Fibroblast of skin of left quadriceps (primary cell): ENCODE measurements around the gene GPRC5B.
A peak's percentile ranks its signal among the peaks of the same experiment; 100 is the strongest.

Source experiments
- DNase-seq, 2 experiments: peaks; one replicate each; pipeline ENCODE4 v3.0.0-alpha.2; 2013; ENCODE audit warnings: low read depth in 2 of 2

The GPRC5B gene

DNA sequence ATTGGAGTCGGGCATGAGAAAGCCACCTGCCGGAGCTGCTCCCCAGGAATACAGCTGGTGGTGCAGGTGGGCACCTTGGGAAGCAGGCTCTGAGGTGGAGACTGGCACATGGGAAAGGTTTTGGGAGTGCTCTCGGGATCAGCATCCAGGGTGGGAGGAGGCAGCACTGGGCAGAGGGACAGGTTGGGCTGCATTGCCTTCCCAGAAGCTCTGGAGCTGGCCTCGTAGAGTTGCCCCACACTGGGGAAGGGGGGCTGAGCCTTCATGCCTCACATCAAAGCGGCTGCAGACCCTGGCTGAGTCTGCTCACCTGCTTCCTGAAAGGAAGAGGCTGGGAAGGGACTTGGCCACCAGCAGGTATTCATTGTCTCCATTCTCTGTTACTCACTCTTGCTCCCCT lies 13.5 kb upstream of the GPRC5B start:
- no peak for DNase-seq

DNA sequence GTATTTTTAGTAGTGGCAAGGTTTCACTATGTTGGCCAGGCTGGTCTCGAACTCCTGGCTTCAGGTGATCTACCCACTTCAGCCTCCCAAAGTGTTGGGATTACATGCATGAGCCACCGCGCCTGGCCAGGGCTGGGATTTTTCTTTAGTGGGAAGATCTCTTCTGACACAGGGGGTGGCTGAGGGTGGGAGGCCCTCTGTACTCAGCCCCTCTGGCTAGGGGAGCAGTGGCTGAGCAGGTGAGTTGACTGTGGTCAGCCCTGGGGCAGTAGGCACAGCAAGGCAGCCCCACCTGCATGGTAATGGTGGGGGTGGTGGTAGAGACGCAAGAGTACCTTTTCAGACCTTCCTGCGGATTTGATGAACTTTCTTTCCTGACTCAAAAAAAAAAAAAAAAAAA lies 12.3 kb upstream of the GPRC5B start:
- DNase-seq = no peak

- DNase-seq = no peak
Measured at GRCh38 chr16:19894586-19894985, 9.9 kb upstream of the GPRC5B start.

DNA sequence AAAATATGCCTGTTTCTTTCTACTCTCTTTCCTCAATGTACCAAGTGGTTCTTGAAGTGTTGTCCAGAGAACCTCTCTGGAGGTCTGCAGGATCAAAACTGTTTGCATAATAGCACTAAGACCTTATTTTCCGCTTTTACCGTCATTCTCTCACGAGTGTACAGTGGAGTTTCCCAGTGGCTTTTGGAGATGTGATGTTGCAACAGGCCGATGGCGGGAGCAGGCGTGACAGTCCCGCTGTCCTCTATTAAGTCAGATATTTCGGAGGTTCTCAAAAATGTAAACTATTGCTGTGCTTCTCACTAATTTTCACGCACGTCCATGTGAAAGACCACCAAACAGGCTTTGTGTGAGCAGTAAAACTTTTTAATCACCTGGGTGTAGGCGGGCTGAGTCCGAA lies 8.3 kb upstream of the GPRC5B start:
- no peak for DNase-seq

GRCh38 chr16:19890901-19891300 lies 6.3 kb upstream of the GPRC5B start:
- no peak for DNase-seq

GRCh38 chr16:19888834-19889233 lies 4.2 kb upstream of the GPRC5B start:
- no peak for DNase-seq

DNA sequence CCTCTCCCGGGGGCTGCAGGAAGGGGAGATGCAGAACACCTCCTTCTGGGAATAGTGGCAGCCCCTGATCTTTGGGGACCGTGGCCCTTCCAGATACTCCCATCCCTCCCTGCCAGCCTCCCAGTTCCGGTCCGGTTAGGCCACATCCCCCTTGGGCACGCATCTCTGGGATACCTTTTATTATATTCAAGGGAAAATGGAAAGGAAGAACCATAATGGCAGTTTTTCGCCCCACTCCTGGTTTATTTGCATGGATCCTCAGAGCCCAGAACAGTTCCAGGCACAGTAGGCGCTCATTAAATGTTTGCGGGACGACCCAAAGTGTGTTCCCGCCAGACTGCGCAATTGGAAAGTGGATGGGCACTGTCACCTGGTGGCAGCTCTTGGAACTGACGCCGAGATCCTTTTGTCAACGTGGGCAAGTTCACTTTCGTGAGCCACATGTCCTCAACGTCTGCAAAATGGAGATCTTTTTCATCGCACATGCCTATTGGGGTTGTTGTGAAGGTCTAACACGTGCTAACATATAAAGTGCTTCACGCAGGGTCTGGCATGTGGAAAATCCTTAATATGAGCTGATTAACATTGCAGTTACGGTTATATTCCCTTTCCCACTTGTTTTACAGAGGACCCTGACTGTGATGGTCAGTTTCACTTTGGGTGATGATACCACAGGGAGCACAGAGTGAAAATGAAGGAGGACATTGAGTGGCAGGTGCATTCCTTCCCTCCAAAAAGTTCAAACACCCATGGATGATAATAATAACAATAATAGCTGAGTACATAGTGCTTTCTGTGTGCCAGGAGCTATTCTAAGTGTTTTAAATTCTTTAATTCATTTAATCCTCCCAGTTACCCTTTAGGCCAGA lies 1.7 kb upstream of the GPRC5B start:
- DNase-seq = peak; percentile 37 to 46

DNA sequence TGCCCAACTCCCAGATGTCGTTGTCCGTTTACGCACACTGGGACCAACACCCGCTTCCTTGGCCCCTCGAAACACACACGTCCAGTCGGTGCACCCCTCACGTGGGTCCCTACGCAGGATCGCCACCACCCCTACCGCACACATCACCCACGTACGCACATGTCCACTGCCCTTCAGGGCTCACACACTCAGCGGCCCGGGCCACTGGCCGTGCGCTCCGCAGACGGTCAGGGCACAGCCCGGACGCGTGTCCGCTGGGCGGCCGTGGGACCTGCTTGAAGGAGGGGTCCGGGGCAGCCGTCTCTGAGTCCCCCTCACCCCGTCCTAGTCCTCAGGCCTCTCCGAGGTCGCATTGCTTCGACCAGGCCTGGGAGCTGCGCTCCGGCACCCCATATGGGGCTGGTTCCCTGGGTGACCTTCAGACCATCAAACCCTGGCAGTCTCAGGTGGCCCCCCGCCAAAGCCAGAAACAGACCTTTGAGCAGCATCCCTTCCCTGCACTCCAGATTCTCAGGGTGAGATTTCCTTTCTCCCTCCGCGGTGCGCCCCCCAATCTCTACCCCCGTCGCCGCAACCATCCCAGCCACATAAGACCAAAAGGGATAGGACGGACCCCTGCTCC lies 914 bp upstream of the GPRC5B start:
- DNase-seq = no peak

DNA sequence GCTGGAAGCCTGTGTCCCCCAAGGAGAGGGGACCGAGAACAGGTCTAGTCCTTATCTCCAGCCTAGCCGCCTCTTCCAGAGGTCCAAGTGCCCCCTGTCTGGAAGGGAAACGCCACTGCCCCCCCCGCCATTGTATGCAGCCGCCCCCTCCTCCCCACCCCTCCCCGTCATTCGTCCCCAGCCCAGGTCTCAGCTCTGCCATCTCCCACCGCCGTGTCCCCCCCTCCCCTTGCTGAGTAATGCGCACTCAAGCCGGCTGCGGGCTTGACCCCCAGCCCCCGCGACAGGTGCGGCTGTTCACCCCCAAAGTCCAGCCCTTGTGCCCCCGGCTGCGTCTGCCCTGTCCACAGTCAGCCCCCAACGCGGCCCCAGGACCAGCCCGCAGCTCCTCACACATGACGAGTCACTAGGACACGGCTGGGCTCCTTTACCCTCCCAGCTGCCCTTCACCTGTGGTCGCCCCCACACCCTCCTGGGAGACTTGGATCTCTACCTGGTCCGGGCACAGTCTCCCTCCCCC lies 622 bp downstream of the GPRC5B start:
- no peak for DNase-seq

DNA sequence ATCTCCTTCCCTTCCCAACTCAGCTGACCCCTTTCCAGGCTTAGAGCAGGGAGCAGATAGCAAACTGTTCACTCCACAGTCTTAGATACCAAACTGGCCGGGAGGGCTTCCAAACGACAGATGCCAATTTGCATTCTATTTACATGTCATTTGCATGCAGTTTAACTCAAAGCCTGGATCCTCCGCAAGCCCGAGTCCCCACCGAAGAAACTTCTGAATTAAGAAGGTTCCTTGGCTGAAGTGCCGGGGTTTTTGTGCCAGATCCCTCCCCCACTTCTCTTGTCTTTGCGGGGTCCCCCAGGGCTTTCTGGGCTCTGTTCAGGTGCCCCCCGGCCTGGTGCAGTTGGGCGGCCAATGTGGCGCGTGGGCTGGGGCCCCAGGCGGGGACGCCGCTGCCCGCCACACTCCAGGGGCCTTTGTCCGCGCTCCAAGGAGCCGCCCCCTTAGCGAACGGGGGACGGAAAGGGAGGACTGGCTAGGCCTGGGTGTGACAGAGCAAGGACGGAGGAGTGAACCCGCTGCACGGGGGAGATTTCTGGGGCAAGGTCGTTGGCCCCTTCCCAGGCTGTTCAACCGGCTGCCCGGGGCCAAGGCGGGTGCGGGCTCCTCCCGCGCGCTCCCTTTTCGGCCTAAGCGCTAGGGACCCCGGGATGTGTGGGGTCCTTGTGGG lies 1.2 kb downstream of the GPRC5B start:
- DNase-seq = no peak

DNA sequence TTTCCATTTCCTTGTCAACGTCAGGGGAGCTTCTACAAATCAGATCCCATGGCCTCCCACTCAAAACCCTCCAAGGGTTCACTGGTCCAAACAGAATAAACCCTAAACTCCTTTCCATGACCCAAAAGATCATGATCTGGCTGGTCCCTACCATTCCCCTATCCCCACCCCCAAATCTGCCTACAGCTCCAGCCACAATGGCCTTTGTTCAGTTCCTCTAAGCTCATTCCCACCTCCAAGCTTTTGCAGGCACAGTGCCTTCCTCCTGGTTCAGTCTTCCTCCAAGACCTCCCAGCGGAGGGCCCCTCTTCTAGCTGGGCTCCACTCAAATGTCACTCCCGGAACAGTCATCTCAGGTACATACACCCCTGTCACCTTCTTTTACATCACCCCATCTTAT lies 2.0 kb downstream of the GPRC5B start:
- DNase-seq = no peak

DNA sequence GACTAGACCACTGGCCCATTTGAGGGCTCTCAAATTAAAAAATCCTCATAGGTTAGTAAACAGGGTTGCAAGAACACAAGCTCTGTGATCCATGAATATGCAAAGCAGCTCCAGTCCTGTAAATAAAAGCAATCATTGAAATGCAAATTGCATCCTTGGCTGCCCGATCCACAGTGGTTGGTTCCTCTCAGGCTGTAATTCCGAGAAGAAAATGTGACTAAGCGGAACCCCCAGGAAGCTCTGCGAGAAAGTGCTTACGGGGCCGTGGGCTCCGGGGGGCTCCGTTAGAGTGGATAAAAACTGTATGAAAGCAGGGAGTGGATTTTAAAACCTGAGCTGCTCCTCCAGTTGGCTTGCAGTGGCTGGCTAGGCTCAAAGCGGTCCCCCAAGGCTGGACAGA lies 2.5 kb downstream of the GPRC5B start:
- no peak for DNase-seq

DNA sequence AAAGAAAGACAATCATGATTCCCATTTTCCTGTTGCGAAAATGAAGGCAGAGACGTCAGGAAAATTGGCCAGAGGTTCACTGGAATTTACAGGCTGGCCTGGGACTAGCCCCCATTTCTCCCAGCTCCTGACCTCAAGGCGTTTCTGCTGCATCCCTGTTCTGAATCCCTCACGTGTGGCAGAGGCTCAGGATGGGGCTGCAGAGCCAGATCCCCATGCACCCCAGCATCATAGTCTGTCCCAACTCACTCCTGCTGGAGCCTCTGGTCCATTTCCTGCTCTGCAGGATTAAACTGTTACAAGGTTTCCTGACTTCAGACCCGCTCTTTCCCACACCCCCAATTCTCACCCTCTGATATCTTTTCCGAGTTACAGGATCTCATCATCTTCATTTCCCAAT lies 2.9 kb downstream of the GPRC5B start:
- no peak for DNase-seq

DNA sequence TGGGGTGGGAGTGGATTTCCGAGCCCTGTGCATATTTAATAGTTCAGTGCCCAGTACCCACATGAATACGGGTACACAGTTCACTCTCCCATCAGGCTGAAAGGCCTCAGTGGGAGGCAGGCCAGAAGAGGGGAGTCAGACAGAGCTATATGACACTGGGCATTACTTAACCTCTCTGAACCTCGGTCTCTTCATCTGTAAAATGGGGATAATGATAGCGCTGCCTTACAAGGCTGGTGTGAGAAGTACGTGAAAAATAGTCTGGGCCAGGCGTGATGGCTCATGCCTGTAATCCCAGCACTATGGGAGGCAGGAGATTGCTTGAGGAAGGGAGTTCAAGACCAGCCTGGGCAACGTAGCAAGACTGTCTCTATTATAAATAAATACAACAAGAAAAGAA lies 3.6 kb downstream of the GPRC5B start:
- DNase-seq = no peak

GRCh38 chr16:19879241-19879792 lies 5.3 kb downstream of the GPRC5B start:
- peak in 1 of 2 experiments; percentile 4 for DNase-seq

DNA sequence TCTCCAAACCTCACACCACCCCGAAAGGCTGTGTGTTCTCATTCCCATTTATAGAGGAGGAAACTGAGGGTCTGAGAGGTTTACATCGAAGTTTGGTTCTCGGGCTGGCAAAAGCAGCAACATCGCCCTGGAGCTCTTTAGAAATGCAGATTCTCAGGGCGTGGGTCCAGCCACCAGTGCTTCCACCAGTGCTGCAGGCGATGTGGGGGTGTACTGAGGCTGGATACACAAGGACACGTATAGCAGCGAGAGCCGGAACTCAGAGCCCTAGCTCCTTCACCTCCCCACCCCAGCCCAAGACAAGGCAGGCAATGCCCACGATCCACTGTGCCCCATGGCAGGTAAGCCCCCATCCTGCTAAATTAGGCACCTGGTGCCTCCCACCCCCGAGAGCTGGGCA lies 5.9 kb downstream of the GPRC5B start:
- DNase-seq = no peak

DNA sequence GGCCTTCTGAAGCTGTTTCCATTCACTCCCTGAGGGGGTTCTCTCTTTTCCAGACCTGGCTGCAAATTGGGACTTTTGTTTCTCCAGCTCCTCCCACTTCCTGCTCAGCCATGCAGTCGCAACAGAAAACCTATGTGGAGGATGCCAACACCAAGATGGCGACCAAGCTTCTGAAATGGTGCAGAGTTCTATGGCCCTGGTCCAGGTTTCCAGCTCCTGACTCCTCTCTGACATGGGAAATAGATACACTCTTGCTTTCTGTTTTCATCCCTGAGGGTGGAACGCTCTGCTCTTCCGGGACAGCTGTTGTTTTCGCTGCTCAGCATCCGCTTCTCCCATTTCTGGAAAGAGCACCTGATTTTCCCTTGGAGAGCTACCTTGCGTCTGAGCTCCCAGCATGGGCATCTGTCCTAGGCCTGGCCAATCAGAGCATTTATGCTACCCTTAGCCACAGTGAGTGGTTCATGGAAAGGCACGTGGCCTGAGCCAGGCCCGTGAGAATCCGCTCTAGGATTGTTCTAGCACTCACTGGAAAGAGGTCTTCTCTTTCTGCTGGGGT lies 8.1 kb downstream of the GPRC5B start:
- DNase-seq = no peak

DNA sequence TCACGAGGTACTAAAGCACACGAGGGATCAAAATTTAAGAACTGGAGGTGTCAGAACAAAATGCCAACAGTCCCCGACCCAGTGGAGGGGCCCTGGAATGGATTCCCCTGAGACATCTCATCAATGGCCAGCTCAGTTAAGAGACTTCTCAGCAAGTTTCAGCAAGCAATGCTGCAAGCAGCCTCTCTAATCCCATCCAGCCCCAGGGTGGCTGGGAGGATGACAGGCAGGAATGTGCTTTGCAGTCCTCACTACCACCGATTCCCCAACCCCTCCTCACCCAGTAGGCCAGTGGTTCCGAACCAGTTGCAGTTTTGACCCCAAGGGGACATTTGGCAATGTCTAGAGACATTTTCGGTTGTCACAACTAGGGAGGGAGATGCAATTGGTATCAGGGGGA lies 8.7 kb downstream of the GPRC5B start:
- DNase-seq = no peak

GRCh38 chr16:19874851-19875546 lies 9.6 kb downstream of the GPRC5B start:
- no peak for DNase-seq

DNA sequence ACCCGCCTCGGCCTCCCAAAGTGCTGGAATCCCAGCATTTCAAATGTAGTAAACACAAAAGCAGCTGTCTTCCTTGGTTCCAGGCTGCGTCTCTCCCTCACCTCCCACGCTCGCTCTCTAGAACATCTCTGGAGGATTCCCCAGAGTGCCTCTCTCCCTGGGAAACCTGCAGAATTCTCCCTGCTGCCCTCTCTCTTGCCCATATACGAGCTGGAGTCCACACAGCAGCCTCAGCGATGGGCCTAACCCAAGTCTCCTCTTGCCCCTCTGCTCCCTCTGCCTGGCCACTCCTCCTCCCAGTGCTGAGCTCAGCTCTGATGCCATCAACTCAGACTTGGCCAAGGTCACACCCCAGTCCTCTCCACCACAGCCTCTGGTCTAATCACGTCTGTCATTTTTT lies 10.6 kb downstream of the GPRC5B start:
- DNase-seq = no peak

DNA sequence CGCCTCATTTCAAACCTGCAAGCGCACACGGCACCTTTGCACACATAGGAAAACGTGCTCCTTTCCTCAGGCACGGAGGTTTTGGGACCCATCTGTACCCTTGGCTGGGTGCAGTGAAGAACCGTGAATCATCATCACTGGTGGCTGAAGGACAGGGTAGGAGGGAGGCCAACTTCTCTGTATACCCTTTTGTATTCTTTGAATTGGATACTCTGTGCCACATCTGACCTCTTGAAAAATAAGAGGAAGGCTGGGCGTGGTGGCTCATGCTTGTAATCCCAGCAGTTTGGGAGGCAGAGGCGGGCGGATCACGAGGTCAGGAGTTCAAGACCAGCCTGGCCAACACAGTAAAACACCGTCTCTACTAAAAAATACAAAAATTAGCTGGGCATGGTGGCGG lies 11.7 kb downstream of the GPRC5B start:
- DNase-seq = no peak
